Endometrial microvascular endothelial cells (primary cell): ENCODE results near the gene TTLL4. TPM values are rescaled to one million over a fixed set of nuclear protein-coding genes. Genes with fewer than 3 reads are reported as not detected.
"Not testable (repeated sequence)": the region's sequence is repeated elsewhere in the genome, so short reads cannot be mapped to it uniquely, and the experiment has no call there.

ENCODE experiments used
- in situ Hi-C: cut with HindIII; loops from 2 replicates; pipeline ENCODE4 v1.10.0; 2017; ENCODE audit warnings: low sequenced_read_pairs, low pct_unique_long_range_greater_than_20kb; ENCODE audit errors: inconsistent ontology term
- total RNA-seq: library from RNA; depleted of rRNA; stranded (reverse); fragments of >200 nt; gene quantifications from one replicate; pipeline ENCODE4 v1.2.3, GENCODE V29; 2015; ENCODE audit errors: inconsistent ontology term

TTLL4 gene, protein sequence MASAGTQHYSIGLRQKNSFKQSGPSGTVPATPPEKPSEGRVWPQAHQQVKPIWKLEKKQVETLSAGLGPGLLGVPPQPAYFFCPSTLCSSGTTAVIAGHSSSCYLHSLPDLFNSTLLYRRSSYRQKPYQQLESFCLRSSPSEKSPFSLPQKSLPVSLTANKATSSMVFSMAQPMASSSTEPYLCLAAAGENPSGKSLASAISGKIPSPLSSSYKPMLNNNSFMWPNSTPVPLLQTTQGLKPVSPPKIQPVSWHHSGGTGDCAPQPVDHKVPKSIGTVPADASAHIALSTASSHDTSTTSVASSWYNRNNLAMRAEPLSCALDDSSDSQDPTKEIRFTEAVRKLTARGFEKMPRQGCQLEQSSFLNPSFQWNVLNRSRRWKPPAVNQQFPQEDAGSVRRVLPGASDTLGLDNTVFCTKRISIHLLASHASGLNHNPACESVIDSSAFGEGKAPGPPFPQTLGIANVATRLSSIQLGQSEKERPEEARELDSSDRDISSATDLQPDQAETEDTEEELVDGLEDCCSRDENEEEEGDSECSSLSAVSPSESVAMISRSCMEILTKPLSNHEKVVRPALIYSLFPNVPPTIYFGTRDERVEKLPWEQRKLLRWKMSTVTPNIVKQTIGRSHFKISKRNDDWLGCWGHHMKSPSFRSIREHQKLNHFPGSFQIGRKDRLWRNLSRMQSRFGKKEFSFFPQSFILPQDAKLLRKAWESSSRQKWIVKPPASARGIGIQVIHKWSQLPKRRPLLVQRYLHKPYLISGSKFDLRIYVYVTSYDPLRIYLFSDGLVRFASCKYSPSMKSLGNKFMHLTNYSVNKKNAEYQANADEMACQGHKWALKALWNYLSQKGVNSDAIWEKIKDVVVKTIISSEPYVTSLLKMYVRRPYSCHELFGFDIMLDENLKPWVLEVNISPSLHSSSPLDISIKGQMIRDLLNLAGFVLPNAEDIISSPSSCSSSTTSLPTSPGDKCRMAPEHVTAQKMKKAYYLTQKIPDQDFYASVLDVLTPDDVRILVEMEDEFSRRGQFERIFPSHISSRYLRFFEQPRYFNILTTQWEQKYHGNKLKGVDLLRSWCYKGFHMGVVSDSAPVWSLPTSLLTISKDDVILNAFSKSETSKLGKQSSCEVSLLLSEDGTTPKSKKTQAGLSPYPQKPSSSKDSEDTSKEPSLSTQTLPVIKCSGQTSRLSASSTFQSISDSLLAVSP
- 24.1 TPM for total RNA-seq

- in situ Hi-C loops: no loop called here
Measured at GRCh38 chr2:218710687-218711549, at the start of gene TTLL4. TSS of gene TTLL4 (plus strand) at chr2:218710835. CDS start at chr2:218737677, 26,842 bp downstream.

GRCh38 chr2:218662377-218662776, 48.3 kb upstream of the TTLL4 start:
- in situ Hi-C loops: no loop called here

GRCh38 chr2:218662827-218663226, 47.8 kb upstream of the TTLL4 start:
- in situ Hi-C loops: no loop called here

- in situ Hi-C loops: no loop called here
Measured at GRCh38 chr2:218663901-218664300, 46.7 kb upstream of the TTLL4 start.

DNA sequence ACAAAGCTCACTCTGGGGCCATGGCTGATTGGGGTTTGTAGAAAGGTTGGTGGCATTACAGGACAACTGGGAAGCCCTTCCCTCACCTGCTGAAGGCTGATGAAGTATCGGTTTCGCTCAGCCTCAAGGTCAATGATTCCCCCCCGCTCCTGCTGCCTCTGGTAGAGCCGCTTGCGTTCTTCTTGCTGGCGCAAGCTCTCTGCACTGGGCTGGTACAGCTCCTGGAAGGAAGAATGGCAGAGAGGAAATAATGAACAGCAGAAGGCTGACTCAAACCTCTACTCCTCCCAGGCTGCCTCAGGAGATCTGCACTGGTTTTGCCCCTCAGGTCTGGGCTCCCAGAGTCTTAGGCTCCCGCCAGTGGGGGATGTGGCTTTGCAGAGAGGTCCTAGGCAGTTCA, 46.0 kb upstream of the TTLL4 start:
- in situ Hi-C loops: no loop called here

GRCh38 chr2:218671097-218671653, 39.5 kb upstream of the TTLL4 start:
- in situ Hi-C loops: no loop called here

GRCh38 chr2:218671654-218672566, 38.7 kb upstream of the TTLL4 start, which contains the start of the genes RNF25 and STK36:
TSS of gene RNF25 (minus strand) at chr2:218672002. CDS start at chr2:218671970, 32 bp downstream.
TSS of gene STK36 (plus strand) at chr2:218672086. CDS start at chr2:218672830, 744 bp downstream.
- in situ Hi-C loops: no loop called here

GRCh38 chr2:218679119-218679518, 31.5 kb upstream of the TTLL4 start:
- in situ Hi-C loops: no loop called here

GRCh38 chr2:218680061-218680460, 30.6 kb upstream of the TTLL4 start:
- in situ Hi-C loops: no loop called here

- in situ Hi-C loops: not testable (repeated sequence)
Measured at GRCh38 chr2:218687400-218688060, 23.1 kb upstream of the TTLL4 start.

DNA sequence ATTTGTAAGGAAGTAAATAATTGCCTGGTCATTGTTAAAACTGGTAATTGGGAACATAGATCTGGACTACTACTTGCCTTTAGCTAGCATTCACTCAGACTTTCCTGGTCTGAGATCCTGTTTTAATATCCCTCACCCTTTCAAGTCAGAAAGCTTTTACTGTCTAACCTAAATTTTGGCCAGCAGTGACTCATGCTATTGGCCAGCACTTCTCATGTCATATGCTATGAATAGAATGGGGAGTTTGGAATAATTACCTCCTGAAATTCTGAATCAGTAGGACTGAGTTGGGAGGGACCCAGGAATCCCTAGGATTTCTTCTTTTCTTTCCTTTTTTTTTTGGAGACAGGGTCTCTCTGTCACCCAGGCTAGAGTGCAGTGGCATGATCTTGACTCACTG, 19.4 kb upstream of the TTLL4 start:
- in situ Hi-C loops: no loop called here

- in situ Hi-C loops: no loop called here
Measured at GRCh38 chr2:218694405-218695145, 16.1 kb upstream of the TTLL4 start.

- in situ Hi-C loops: no loop called here
Measured at GRCh38 chr2:218698885-218699284, 11.8 kb upstream of the TTLL4 start.

- in situ Hi-C loops: no loop called here
Measured at GRCh38 chr2:218701806-218702205, 8.8 kb upstream of the TTLL4 start.

DNA sequence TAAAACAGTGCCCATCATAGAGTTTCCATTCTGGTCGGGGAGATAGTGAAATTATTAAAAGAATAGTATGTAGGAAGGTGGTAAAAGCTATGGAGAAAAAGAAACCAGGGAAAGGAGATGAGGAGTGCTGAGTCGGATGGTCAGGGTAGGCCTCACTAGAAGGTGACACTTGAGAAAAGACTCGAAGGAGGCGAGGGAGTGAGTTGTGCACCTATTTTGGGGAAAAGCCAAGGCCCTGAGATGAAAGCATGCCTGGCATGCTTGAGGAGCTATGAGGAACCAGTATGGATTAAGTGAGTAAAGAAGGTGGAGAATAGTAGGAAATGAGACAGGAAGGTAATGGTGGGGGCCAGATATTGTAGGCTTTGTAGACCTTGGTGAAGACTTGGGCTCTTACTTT, 7.3 kb upstream of the TTLL4 start:
- in situ Hi-C loops: no loop called here

- in situ Hi-C loops: no loop called here
Measured at GRCh38 chr2:218708086-218708485, 2.5 kb upstream of the TTLL4 start.
